Measurements from ENCODE around the gene TTF1. TPM values are rescaled to one million over a fixed set of nuclear protein-coding genes. Genes with fewer than 3 reads are reported as not detected.

The TTF1 gene
- total RNA-seq, 1 donor from 2014 or later = 11.3 TPM

- no peak overlapping the region for H3K27ac Mint-ChIP-seq (ENCODE audit: unreplicated experiment)
- DNase-seq (ENCODE audit: extremely low spot score, unreplicated experiment) = no peak
- H3K4me3 Mint-ChIP-seq (ENCODE audit: unreplicated experiment) = no peak overlapping the region
- peaks cover 3% of the 10 kb centered on the region for H3K4me1 Mint-ChIP-seq (ENCODE audit: unreplicated experiment)
- H3K9me3 Mint-ChIP-seq (ENCODE audit: unreplicated experiment) = no peaks in the 10 kb centered on the region
- H3K36me3 Mint-ChIP-seq (ENCODE audit: unreplicated experiment) = no peaks in the 10 kb centered on the region
- TF ChIP-seq CTCF (IDR thresholded peaks at IDR 0.05) = no peak
- peaks cover 3% of the 10 kb centered on the region for H3K27me3 Mint-ChIP-seq (ENCODE audit: unreplicated experiment)
Observed at GRCh38 chr9:132367613-132368313, 38.9 kb downstream of the TTF1 start.

GRCh38 chr9:132366481-132366880, 40.2 kb downstream of the TTF1 start:
- Mint-ChIP-seq H3K27ac (ENCODE audit: unreplicated experiment) (no peak overlapping the region), H3K4me1 (ENCODE audit: unreplicated experiment) (no peaks in the 10 kb centered on the region)

GRCh38 chr9:132365986-132366385, 40.7 kb downstream of the TTF1 start:
- no peaks in the 10 kb centered on the region for H3K9me3 Mint-ChIP-seq (ENCODE audit: unreplicated experiment)
- no peak overlapping the region for H3K27ac Mint-ChIP-seq (ENCODE audit: unreplicated experiment)
- no peaks in the 10 kb centered on the region for H3K4me1 Mint-ChIP-seq (ENCODE audit: unreplicated experiment)
- H3K27me3 Mint-ChIP-seq (ENCODE audit: unreplicated experiment) = peaks cover 3% of the 10 kb centered on the region
- DNase-seq (ENCODE audit: extremely low spot score, unreplicated experiment) = no peak
- no peaks in the 10 kb centered on the region for H3K36me3 Mint-ChIP-seq (ENCODE audit: unreplicated experiment)
- TF ChIP-seq CTCF (IDR thresholded peaks at IDR 0.05) = no peak
- H3K4me3 Mint-ChIP-seq (ENCODE audit: unreplicated experiment) = no peak overlapping the region

More at GRCh38 chr9:132366481-132366880, 40.2 kb downstream of the TTF1 start:
- Mint-ChIP-seq H3K36me3 (ENCODE audit: unreplicated experiment) (no peaks in the 10 kb centered on the region), H3K4me3 (ENCODE audit: unreplicated experiment) (no peak overlapping the region), H3K9me3 (ENCODE audit: unreplicated experiment) (no peaks in the 10 kb centered on the region), H3K27me3 (ENCODE audit: unreplicated experiment) (peaks cover 3% of the 10 kb centered on the region)
- TF ChIP-seq CTCF (IDR thresholded peaks at IDR 0.05) = no peak
- no peak for DNase-seq (ENCODE audit: extremely low spot score, unreplicated experiment)

- Mint-ChIP-seq H3K36me3 (ENCODE audit: unreplicated experiment) (no peaks in the 10 kb centered on the region), H3K27me3 (ENCODE audit: unreplicated experiment) (peaks cover 7% of the 10 kb centered on the region), H3K9me3 (ENCODE audit: unreplicated experiment) (no peaks in the 10 kb centered on the region), H3K4me3 (ENCODE audit: unreplicated experiment) (no peak overlapping the region), H3K4me1 (ENCODE audit: unreplicated experiment) (no peaks in the 10 kb centered on the region), H3K27ac (ENCODE audit: unreplicated experiment) (no peak overlapping the region)
- DNase-seq (ENCODE audit: extremely low spot score, unreplicated experiment) = no peak
- TF ChIP-seq CTCF (IDR thresholded peaks at IDR 0.05) = no peak
Observed at GRCh38 chr9:132364068-132364467, 42.6 kb downstream of the TTF1 start.

- TF ChIP-seq CTCF (IDR thresholded peaks at IDR 0.05) = no peak
- H3K27me3 Mint-ChIP-seq (ENCODE audit: unreplicated experiment) = peaks cover 8% of the 10 kb centered on the region
Observed at GRCh38 chr9:132357764-132358163, 48.9 kb downstream of the TTF1 start.

More at GRCh38 chr9:132357764-132358163, 48.9 kb downstream of the TTF1 start:
- no peak for DNase-seq (ENCODE audit: extremely low spot score, unreplicated experiment)
- Mint-ChIP-seq H3K4me3 (ENCODE audit: unreplicated experiment) (no peak overlapping the region), H3K9me3 (ENCODE audit: unreplicated experiment) (no peaks in the 10 kb centered on the region), H3K36me3 (ENCODE audit: unreplicated experiment) (peaks cover 5% of the 10 kb centered on the region), H3K4me1 (ENCODE audit: unreplicated experiment) (peaks cover 18% of the 10 kb centered on the region), H3K27ac (ENCODE audit: unreplicated experiment) (no peak overlapping the region)
